ENCODE measurements around the gene HOXB5.
A peak's percentile ranks its signal among the peaks of the same experiment; 100 is the strongest.

Gene HOXB5

DNA sequence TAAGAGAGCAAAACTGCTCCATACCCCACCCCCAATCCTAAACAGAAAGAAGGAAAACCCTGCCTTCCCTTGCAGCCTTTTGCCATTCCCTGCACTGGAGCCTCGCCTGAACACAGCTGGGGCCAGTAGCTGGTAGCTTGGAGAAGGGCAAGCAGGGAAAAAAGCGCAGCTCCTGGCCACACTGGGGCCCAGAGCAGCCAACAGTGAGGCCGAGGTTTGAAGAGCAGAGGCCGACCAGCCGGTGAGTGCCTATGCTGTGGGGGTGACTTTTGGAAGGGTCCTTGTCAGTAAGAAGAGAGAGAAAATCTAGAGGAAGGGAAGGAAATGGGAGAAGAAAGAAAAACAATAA, 35.8 kb upstream of the HOXB5 start:
- DNase-seq (ENCODE audit: low read depth) = no peak

- no peak for DNase-seq (ENCODE audit: low read depth)
Observed at GRCh38 chr17:48628649-48629410, 35.3 kb upstream of the HOXB5 start.

DNA sequence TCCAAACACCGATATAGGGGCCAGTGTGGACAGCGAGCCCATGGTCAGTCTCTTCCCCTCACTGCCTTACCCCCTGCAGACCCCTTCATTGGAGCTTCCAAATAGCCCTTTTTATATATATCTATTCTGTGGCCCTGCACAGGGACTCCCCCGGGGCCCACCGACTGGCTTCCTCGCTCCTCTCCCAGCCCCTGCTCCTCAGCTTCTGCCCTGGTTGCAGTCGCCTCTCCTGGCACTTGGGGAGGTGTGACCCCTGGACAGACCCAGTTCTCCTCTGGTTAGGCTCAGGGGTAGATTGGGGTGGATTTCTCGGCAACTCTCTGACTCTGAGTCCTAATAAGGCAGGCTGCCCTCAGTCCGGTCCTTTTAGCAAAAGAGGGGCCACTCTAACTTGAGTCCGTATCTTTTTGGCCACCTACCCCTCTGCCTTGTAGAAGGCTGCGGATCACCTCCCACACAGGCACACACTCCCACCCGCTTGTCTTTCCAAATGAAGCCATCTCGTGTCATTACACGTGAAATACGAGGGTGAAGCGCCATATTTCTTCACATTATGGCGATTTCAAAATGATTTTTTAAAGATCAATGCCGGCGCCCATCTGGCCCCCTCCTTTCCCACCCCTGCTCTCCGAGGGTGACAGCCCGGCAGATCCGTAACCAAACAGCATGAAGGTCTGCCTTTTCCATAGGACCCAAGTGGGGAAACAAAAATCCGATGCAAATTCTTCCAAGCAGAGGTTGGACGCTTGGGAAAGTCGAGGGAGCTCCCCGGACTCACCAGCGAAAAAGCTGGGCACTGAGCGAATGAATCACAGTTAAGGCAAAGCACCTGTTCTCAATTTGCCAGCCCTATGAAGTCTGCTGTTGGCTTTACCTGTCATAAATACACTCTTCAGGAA, 34.3 kb upstream of the HOXB5 start:
- no peak for DNase-seq (ENCODE audit: low read depth)

- DNase-seq (ENCODE audit: low read depth) = no peak
Observed at GRCh38 chr17:48627118-48627597, 33.6 kb upstream of the HOXB5 start.

DNA sequence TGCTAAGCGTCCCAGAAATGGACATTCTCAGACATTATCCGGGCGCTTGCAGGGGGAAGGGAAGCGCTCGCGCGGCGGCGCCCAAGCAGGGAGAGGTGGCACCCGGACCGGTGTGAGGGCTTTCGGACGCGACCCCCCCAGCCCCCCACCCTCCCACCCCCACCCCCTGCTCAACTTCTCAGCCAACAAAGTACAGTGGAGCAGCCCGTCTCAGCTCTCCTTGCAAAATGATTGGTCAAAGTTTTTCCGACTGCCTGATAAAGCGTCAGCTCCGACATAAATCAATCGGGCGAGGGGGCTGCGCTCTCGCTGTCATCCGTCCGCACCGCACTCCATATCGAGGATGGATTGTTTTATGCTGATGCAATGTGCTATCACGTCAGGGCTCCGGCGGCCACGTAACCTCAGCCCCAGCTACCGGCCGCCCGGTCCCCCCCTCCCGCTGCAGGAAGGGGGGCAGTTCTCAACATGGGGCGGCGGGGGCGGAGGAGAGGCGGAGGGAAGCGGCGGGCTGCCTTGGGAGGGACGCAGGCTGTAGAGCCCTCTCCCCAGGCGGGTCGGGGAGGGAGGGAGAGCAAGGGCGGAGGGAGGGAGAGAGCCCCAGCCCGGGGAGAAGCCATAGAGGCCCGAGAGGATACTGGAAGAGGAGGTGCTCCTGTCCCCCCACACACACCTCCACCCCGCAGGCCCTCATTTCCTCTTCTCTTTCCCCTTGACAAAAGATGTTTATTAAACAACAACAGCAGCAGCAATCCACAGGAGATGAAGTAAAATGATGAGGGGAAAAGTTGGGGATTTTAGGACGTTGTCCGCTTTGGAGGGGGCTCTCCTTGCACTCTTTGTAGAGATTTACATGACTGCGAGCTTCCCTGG, 32.9 kb upstream of the HOXB5 start, which contains the start of gene HOXB9:
TSS of gene HOXB9 (minus strand) at position 114 of the 873 bp plus-strand sequence. CDS start at position 25, 89 bp downstream.
- no peak for DNase-seq (ENCODE audit: low read depth)

DNA sequence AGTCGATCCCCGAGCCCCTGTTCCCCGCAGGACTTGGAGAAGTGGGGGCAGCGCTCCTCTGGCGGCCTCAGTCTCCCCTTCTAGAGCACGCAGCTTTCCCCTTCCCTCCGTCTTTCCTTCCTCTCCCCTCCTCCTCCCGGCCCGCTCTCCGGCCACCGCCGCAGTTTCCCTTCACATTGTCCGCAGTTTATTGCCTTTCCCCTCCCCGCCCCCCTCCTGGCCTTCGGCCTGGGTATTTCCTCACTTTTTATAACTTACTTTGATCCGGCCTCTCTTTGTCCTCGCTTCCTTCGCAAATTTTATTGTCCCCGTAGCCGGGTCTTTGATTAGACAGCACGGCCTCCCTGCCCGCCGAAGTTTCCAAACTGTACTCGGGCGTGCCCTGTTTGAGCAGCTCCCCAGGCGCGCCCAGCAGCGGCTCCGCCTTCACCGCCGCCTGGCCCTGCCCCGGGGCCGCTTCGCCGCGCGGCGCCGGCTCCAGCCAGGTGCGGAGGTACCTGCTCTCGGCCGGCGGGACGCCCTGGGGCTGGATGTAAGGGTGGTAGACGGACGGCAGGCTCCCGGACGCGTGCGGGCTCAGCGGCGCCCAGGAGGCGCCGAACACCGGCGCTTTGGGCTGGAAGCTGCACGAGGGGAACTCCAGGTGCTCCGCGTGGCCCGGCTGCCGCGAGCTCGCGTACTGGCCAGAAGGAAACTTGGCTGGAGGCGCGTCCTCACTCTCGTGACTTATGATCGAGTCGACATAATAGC, 32.1 kb upstream of the HOXB5 start:
- DNase-seq (ENCODE audit: low read depth) = no peak

DNA sequence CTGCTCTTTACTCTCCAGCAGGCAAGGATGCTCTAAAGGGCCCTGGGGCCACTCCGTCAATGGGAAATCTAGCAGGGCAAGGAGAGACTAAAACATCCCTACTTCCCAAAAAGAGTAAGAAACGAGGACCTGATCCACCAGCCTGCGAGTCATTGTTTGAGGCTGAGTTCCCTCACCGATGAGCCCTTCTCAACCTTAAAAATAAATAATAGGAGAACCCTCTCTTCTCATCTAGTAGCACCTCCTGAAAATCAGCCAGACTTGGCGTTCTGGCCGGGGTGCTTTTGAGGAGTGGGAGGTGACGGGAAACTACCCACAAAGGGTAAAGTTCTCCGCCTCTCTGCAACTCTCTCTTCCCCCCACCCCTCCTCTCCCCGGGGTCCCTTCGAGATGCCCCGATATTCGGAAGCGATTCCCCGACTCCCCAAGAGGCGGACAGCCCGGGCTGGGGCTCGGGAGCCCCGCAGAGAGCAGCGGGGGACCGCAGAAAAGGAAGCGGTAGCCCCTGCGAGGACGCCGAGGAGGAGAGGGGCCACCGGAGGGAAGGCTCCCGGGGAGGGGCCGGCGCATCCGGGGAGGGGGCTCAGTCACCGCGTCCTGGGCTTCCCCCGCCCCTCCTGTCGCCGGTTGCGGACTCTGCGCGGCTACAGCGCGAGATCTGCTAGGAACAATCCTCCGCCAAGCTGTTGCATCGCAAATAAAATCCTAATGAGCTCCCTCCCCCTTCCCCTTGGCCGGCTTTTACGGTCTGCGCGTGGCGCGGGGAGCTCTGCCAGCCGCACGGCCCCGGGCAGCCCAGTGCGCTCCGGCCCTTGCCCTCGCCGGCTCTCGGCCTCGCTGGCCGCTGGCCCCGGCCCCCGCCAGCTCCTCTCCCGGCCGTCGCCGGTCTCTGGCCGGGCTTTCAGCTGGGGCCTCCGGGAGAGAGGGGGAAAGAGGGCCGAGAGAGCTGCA, 31.2 kb upstream of the HOXB5 start:
- no peak for DNase-seq (ENCODE audit: low read depth)

GRCh38 chr17:48624118-48624517, 30.5 kb upstream of the HOXB5 start:
- DNase-seq (ENCODE audit: low read depth) = no peak

DNA sequence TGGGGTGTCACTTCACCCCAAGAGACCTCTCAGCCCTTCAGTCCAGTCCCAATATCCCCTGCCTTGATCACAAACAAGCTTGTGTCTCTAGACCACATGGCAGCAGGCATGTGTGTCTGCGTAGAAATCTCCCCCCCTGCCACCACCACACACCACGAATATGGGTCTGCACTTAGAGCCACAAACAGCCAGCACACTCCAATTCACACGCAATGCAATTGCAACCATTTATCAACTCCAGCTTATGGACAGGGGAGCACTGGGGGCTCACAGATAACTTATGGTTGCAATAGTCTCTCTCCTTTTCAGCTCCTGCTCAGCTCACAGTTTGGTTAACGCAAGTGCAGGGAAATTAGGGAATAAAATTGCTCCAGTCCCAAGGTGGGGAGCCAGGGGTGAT, 30.0 kb upstream of the HOXB5 start:
- no peak for DNase-seq (ENCODE audit: low read depth)

- no peak for DNase-seq (ENCODE audit: low read depth)
Observed at GRCh38 chr17:48622857-48623256, 29.3 kb upstream of the HOXB5 start.

DNA sequence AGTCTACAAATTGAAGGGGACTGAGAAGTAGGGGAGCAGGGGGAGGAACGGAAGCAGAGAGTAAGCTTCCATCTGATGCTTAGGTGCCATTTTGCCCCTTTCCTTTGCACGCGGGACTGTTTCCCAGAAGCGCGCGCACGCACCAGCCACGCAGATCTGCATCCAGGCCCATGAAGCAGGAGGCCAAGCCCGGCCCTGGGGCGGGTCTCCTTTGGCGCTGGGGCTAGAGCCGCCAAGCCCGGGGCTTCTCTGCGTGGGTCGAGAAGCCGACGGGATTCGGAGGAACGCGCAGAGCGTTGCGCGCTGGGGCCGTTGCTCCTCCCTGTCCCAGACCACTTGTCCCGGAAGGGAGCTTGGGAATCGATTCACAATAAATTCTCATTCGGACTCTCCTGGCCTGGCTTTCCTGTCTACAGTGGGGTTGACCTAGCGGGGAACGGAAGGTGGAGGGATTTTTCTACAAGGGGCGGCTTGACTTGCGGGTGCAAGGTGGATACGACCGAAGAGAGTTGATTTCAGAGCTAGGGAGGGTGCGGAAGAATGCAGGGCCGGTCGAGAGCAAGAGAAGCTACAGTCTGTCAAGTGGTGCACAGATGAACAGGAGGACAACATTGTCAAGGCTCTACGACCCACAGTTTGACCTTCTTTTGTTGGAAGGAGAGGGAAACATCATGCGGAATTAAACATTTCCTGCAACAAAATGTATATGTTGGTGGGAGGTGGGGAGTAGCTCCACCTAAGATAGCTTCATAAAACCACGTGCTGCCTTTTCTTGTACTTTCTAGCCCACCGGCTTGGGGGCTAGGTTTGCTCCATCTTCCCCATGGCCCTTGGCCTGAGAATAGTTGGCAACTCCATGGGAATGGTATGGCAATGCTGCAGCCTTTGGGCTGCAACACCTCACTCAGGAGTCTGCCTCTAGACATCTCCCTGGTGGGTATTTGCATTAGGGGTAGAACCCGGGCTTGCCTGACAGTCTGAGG, 28.1 kb upstream of the HOXB5 start:
- no peak for DNase-seq (ENCODE audit: low read depth)

DNA sequence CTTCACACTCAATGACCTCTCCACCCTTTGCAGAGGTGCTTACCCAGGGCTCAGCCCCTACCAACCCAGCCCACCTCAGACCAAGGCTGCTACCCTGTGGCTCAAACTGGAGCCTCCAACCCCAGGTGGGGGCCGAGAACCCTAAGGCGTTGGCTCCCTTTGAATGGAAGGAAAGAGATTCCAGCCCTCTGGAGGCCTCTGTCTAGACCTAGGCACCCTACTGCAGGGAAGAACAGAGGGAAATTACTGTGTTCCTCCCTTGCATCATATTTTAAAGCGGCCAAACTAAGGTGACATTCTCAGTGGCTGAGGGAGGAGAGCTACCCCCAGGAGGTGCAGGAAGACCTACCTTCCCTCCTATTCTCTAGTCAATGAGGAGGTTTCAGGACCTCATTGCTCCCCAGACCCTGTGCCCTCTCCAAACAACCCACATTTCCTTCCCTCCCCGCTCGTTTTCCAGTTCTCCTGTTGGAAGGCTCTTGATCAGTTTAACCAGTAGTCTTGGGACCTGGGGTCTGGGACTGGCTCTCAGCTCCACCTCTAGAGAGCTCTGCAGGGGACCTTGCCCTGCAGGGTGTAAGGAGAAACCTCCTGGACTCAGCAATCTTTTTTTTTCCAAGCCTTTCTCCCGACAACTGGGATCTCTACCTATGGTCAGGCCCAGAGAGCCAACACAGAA, 27.0 kb upstream of the HOXB5 start:
- no peak for DNase-seq (ENCODE audit: low read depth)

- no peak for DNase-seq (ENCODE audit: low read depth)
Observed at GRCh38 chr17:48619826-48620449, 26.4 kb upstream of the HOXB5 start.

GRCh38 chr17:48618256-48618896, 24.8 kb upstream of the HOXB5 start:
- DNase-seq (ENCODE audit: low read depth) = peak; percentile 55

DNA sequence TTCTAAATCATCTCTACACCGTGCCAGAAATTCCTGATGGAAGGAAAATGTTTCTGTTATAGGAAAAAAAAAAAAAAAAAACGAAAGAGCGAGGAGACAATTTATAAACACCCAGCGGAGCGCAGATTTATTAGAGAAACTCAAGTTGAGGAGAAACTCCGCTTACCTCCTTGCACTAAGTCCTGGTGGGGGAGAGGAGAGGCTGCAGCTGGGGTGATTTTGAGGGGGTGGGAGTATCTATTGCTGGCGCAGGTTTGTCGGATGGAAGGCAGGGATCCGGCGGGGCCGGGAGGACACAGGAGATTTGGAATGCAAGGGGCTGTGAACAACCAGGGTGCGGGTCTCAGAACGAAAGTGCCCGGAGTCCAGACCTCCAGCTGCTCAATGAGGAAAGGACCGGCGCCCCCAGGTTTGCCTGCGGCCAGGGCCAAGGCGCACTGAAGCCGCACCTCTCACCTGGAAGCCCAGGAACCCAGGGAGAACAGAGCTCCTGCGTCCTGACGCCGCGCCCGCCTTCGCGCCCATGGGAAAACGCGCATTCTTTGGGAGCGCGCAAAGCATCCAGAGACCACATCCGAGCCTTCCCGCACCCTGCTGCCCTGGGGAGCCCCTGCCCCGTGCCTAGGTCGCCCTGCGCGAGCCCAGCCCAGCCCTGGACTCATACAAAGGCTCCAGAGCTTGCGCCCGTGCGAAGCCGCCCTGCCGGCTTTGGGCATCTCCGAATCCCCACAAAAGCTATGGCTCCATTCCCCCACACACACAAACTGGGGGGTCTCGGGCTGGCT, 24.1 kb upstream of the HOXB5 start:
- DNase-seq (ENCODE audit: low read depth) = no peak

GRCh38 chr17:48616717-48617470, 23.3 kb upstream of the HOXB5 start:
- no peak for DNase-seq (ENCODE audit: low read depth)

Data from T-helper 22 cell (primary cell).